ENCODE results near the gene HADH.

GRCh38 chr4:107978716-107979451 is 10.8 kb upstream of the HADH start:
- TF ChIP-seq POLR2AphosphoS5 (IDR thresholded peaks at IDR 0.05; ENCODE audit: low read depth, low read length), result no peak
- no peak for TF ChIP-seq REST (IDR thresholded peaks at IDR 0.05; ENCODE audit: insufficient read depth in 1 of 2, low read depth in 2 of 2, low read length in 2 of 2)
